A549 treated with dexamethasone at 1 μM for 4 hours (cell line): ENCODE measurements around the gene ELOVL6. TPM values are rescaled to one million over a fixed set of nuclear protein-coding genes. Genes with fewer than 3 reads are reported as not detected.

ENCODE experiments used
- total RNA-seq: library from RNA; stranded (reverse); fragments of 200-300 nt; extraction: Qiagen RNA extraction; gene quantifications from 5 replicates; pipeline ENCODE4 v1.2.3, GENCODE V29; 2022

ELOVL6 gene, protein sequence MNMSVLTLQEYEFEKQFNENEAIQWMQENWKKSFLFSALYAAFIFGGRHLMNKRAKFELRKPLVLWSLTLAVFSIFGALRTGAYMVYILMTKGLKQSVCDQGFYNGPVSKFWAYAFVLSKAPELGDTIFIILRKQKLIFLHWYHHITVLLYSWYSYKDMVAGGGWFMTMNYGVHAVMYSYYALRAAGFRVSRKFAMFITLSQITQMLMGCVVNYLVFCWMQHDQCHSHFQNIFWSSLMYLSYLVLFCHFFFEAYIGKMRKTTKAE
- total RNA-seq: 18.1 to 23.8 TPM (median 20.8 TPM) in 5 replicates

DNA sequence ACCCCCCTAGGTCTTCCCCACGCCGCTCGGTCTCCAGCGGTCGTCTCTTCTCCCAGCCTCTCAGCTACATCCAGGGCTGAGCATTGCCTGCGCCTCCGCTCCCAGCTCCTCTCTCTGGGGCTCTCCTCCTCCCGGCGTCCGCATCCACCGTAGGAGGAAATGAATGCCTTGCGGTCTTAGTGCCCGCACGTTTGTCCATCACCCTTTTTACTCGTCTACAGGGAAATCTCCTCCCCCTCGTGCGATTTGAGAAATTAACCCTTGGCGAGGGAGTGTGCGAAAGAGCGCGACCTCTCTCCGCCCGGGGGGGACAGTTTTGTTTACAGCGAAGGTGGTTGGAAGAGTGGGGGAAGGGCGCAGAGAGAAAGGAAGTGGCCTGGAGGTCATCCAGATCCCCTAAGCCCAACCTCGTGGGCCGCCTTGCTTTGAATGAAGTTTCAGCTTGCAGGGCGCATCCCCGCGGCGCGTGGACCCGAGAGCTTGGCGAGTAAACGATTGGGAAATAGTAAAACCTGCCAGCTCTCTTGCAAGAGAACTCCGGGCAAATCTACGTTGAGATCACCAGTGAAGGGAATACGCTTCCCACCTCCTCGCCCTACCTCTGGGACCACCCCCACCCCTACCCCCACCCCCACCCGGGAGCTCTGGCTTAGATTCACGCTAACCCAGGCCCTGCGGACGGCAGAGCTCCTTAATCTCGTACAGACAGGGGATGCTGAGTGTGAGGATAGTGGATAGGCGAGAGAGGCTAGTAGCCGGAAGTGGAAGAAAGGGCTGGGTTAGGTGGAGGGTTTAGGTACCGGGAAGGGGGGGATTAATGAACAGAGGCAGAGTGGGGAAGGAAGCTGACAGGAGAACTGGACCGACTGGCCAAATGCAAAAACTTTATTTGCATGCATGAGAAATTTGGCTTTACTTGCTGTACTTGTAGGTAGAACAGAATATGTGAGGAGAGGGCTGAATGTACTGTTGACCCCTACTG is at the start of gene ELOVL6:
Gene ELOVL6, minus strand, starts transcription at position 181 of the 982 bp plus-strand sequence. CDS start 280 bp downstream, outside the sequence.

